SK-N-SH treated with all-trans-retinoic acid at 6 μM for 48 hours (cell line): ENCODE measurements around the gene SRBD1.

ENCODE experiments used
- ATAC-seq: fragments of 200-7000 bp; cut with Tn5 transposase; 3 replicates; pipeline ENCODE4 v1.9.1; 2020; ENCODE audit warnings: mild to moderate bottlenecking, moderate library complexity
- CSDC2 ChIP-seq: fragments of 250-450 bp; sonication (Bioruptor Pico); IDR thresholded peaks from 2 replicates; pipeline ENCODE4 v1.5.0; 2020; ENCODE audit warnings: mild to moderate bottlenecking, moderate library complexity
- GLIS3 ChIP-seq: fragments of 250-450 bp; sonication (Bioruptor Pico); IDR thresholded peaks from 2 replicates; pipeline ENCODE4 v1.5.0; 2020; ENCODE audit warnings: mild to moderate bottlenecking, moderate library complexity
- ISL1 ChIP-seq: fragments of 250-450 bp; sonication (Bioruptor Pico); IDR thresholded peaks from 2 replicates; pipeline ENCODE4 v2.1.2; 2022; ENCODE audit warnings: mild to moderate bottlenecking, moderate library complexity
- PATZ1 ChIP-seq: fragments of 250-450 bp; sonication (Bioruptor Pico); IDR thresholded peaks from 2 replicates; pipeline ENCODE4 v1.8.0; 2020; ENCODE audit warnings: mild to moderate bottlenecking, moderate library complexity, borderline replicate concordance
- POU6F1 ChIP-seq: fragments of 250-450 bp; sonication (Bioruptor Pico); IDR thresholded peaks from 2 replicates; pipeline ENCODE4 v1.8.0; 2021; ENCODE audit warnings: low read depth, mild to moderate bottlenecking, moderate library complexity, borderline replicate concordance
- PPARA ChIP-seq: fragments of 250-450 bp; sonication (Bioruptor Pico); IDR thresholded peaks from 2 replicates; pipeline ENCODE4 v1.5.0; 2020; ENCODE audit warnings: mild to moderate bottlenecking, borderline replicate concordance
- RARB ChIP-seq: fragments of 250-450 bp; sonication (Bioruptor Pico); IDR thresholded peaks from 2 replicates; pipeline ENCODE4 v1.8.0; 2021; ENCODE audit warnings: mild to moderate bottlenecking, moderate library complexity
- SNAI2 ChIP-seq: fragments of 250-450 bp; sonication (Bioruptor Pico); IDR thresholded peaks from 2 replicates; pipeline ENCODE4 v1.5.0; 2020; ENCODE audit warnings: mild to moderate bottlenecking, moderate library complexity
- TCF4 ChIP-seq: fragments of 250-450 bp; sonication (Bioruptor Pico); IDR thresholded peaks from 2 replicates; pipeline ENCODE4 v1.8.0; 2021; ENCODE audit warnings: mild to moderate bottlenecking, moderate library complexity, borderline replicate concordance
- TOX ChIP-seq: fragments of 250-450 bp; sonication (Bioruptor Pico); IDR thresholded peaks from 2 replicates; pipeline ENCODE4 v1.8.0; 2021; ENCODE audit warnings: mild to moderate bottlenecking, moderate library complexity, borderline replicate concordance
- TSHZ2 ChIP-seq: fragments of 250-450 bp; sonication (Bioruptor Pico); IDR thresholded peaks from 2 replicates; pipeline ENCODE4 v1.5.0; 2020; ENCODE audit warnings: mild to moderate bottlenecking, moderate library complexity
- ZC3H10 ChIP-seq: fragments of 250-450 bp; sonication (Bioruptor Pico); IDR thresholded peaks from 2 replicates; pipeline ENCODE4 v1.5.1; 2021; ENCODE audit warnings: mild to moderate bottlenecking, moderate library complexity
- ZFP3 ChIP-seq: fragments of 250-450 bp; sonication (Bioruptor Pico); IDR thresholded peaks from 2 replicates; pipeline ENCODE4 v1.5.0; 2020; ENCODE audit warnings: mild to moderate bottlenecking, moderate library complexity
- ZNF565 ChIP-seq: fragments of 450-650 bp; formaldehyde crosslinking; conservative IDR thresholded peaks from 2 replicates; pipeline ENCODE4 v1.5.0; 2020; ENCODE audit warnings: low read depth, mild to moderate bottlenecking, moderate library complexity

The SRBD1 gene

GRCh38 chr2:45441571-45441970, 169.5 kb downstream of the SRBD1 start:
- no peak for ATAC-seq
- no peak for TF ChIP-seq TSHZ2 (CRISPR knock-in tag)
- no peak for TF ChIP-seq ISL1 (CRISPR knock-in tag)
- no peak for TF ChIP-seq PATZ1 (CRISPR knock-in tag)
- TF ChIP-seq POU6F1: no peak
- TF ChIP-seq, all 23 proteins: peak for 0

- TF ChIP-seq ISL1 (CRISPR knock-in tag): no peak
- TF ChIP-seq ZFP3 (CRISPR knock-in tag): no peak
- no peak for TF ChIP-seq TSHZ2 (CRISPR knock-in tag)
- TF ChIP-seq TCF4 (CRISPR knock-in tag): no peak
- no peak for TF ChIP-seq CSDC2 (CRISPR knock-in tag)
- peak; percentile 58 for ATAC-seq
Observed at GRCh38 chr2:45439788-45440773, 171.0 kb downstream of the SRBD1 start.

GRCh38 chr2:45438872-45439665, 172.0 kb downstream of the SRBD1 start:
- no peak for TF ChIP-seq SNAI2 (CRISPR knock-in tag)
- TF ChIP-seq GLIS3 (CRISPR knock-in tag): no peak
- TF ChIP-seq TSHZ2 (CRISPR knock-in tag): no peak
- TF ChIP-seq PPARA (CRISPR knock-in tag): no peak
- no peak for TF ChIP-seq ZNF565 (CRISPR knock-in tag)
- TF ChIP-seq ZC3H10 (CRISPR knock-in tag): no peak
- no peak for TF ChIP-seq RARB
- TF ChIP-seq ISL1 (CRISPR knock-in tag): no peak
- TF ChIP-seq TOX (CRISPR knock-in tag): no peak
- no peak for ATAC-seq
